GM12878 (cell line): Measurements from ENCODE around the gene LRIT1. TPM values are rescaled to one million over a fixed set of nuclear protein-coding genes. Genes with fewer than 3 reads are reported as not detected.

ENCODE experiments used
- ATF2 ChIP-seq: IDR thresholded peaks from 2 replicates; pipeline ENCODE4 v1.6.1; 2012; ENCODE audit warnings: low read length, inconsistent platforms
- BRCA1 ChIP-seq: IDR thresholded peaks from 2 replicates; pipeline ENCODE4 v1.6.1; 2011; ENCODE audit warnings: low read depth, low read length, improper control_type of control experiment
- CBFB ChIP-seq: IDR thresholded peaks from 2 replicates; pipeline ENCODE4 v1.6.1; 2016; ENCODE audit warnings: antibody characterized with exemption, low read depth
- CEBPB ChIP-seq, 2 experiments: fragments of 150-350 bp in 1 of 2; IDR thresholded peaks; 2 replicates each; pipeline ENCODE4 v1.6.1; 2012 to 2014; ENCODE audit warnings: low read depth in 2 of 2, low read length in 2 of 2, borderline replicate concordance in 1 of 2, inconsistent platforms in 1 of 2
- CHD1 ChIP-seq: IDR thresholded peaks from 2 replicates; pipeline ENCODE4 v1.6.1; 2012; ENCODE audit warnings: low read depth, low read length, improper control_type of control experiment
- HDGF ChIP-seq: fragments of 450-650 bp; IDR thresholded peaks from 2 replicates; pipeline ENCODE4 v1.6.1; 2016; ENCODE audit warnings: antibody characterized with exemption
- RELB ChIP-seq: fragments of 450-650 bp; IDR thresholded peaks from 2 replicates; pipeline ENCODE4 v1.6.1; 2017; ENCODE audit warnings: low read depth, mild to moderate bottlenecking, moderate library complexity
- SMC3 ChIP-seq: IDR thresholded peaks from 2 replicates; pipeline ENCODE4 v1.6.1; 2011; ENCODE audit warnings: low read length, improper control_type of control experiment, borderline replicate concordance
- SREBF1 ChIP-seq: IDR thresholded peaks from 2 replicates; pipeline ENCODE4 v1.6.1; 2012; ENCODE audit warnings: mild to moderate bottlenecking, low read length
- polyA plus RNA-seq, 11 experiments: library from polyadenylated mRNA; depleted of rRNA in 4 of 11; unstranded in 6 of 11; stranded (reverse) in 5 of 11; fragments of >200 nt; fragmentation: Nextera tagmentation in 4 of 11; fragmentation: Illumina TruSeq in 1 of 11; extraction: Ambion mirVana in 4 of 11; extraction: Trizol in 1 of 11; gene quantifications; 1 replicate in 1 of 11; 2 replicates in 10 of 11; pipeline versions ENCODE4 v1.2.1 to v1.2.3, GENCODE V29; 2011 to 2016; ENCODE audit warnings: inconsistent platforms in 2 of 11, missing spikeins in 2 of 11, low read depth in 1 of 11
- total RNA-seq, 4 experiments: library from RNA; depleted of rRNA in 3 of 4; stranded (reverse); fragments of >200 nt in 3 of 4; fragmentation: Illumina TruSeq in 1 of 4; extraction: Trizol in 1 of 4; gene quantifications; 2 replicates each; pipeline versions ENCODE4 v1.2.1 to v1.2.3, GENCODE V29; 2013 to 2021

Gene LRIT1
- total and polyA plus RNA-seq, 10 of the 15 experiments (the other 5 are each of a cell fraction or from before 2014, with no cell fraction given): not detected

- TF ChIP-seq RELB: no peak
- TF ChIP-seq CBFB: no peak
- no peak for TF ChIP-seq ATF2
- TF ChIP-seq BRCA1: no peak
- TF ChIP-seq SREBF1: no peak
- no peak for TF ChIP-seq CHD1
- TF ChIP-seq SMC3: no peak
- no peak for TF ChIP-seq HDGF
- no peak for TF ChIP-seq CEBPB (IDR thresholded peaks at IDR 0.05; ENCODE audit: borderline replicate concordance in 1 of 2, low read depth in 2 of 2, low read length in 2 of 2)
These were observed 15.7 kb downstream of the LRIT1 start, which contains the start of gene LRIT2 (continued) for GRCh38 chr10:84225427-84226173.
